GM21825 (cell line): ENCODE measurements around the gene XPNPEP1.

Experiments used
- ATAC-seq: cut with Tn5 transposase; IDR thresholded peaks from one replicate; pipeline ENCODE4 v1.9.1; 2021; ENCODE audit warnings: mild to moderate bottlenecking, moderate library complexity; ENCODE audit not compliant: unreplicated experiment

The XPNPEP1 gene

DNA sequence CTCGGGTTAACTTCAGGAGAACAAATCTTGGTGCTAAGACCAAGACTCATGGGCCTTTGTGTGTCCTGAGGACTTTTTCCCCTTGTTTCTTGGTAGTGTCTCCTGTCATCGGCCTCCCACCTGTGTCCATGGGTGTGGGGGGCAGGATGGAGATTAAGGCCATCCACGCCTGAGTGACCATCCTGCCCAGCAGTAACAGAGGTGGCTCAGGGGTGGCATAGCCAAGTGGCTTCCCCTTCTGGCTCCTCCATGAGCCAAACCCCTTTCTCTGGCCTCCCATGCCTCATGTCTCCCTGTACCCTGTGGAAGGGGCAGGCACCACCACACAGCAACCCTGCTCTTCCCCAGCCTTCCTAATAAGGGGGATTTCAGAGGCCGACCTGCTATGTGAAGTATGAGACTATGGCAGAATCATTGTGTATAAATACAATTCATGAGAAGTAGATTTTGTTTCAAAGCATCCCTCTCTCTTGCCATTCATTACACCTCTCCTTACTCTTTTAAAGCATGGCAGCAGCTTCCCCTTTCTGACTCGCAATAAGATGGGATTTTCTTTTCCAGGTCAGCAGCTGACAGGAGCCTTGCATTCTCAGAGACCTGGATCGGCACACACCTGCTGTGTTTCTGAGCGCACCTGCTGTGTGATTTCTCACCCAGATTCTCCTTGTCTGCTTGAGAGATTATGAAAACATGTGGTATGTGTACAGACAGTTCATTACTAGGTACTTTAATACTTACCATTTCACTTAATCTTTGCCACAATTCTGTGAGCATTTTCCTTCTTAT lies 102.5 kb downstream of the XPNPEP1 start:
- no peak for ATAC-seq

DNA sequence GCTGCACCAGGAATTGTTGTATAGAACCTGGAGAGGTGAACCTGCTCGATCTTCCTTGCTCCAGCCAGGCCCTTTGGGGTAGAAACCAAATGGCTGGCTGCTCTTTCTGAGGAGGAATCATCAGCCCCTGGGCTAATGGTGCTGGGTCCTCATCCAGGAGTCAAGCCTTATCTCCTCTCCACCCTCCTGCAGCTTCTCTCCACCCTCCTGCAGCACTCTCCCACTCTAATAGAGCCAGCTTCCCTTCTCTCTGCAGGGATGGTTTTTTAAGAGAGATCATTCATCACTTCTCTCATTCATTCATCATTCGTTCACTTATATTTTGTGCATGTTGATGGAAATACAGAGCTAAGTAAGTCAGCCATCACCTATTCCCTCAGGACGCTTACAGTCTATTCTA lies 103.5 kb downstream of the XPNPEP1 start:
- no peak for ATAC-seq
